ENCODE results near the gene FAM217A.

DNA sequence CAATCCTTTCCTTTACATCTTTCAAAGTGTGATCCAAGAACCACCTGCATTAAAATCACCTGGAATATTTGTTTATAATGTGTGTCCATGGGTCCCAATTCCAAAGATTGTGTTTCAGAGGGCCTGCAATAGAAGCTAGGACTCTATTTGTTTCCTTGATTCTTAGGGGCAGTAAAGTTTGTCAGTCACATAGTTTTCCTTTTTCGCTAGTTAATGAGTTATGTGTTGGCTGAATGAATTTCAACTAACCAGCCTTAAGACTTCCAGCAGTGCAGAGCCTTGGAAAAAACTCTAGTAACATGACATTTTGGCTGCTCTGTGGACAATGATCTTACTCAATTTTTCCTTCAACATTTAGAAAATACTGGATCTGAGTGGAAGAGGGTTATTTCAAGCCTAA, 11.3 kb downstream of the FAM217A start:
- no peak for TF ChIP-seq NFATC3 (IDR thresholded peaks at IDR 0.05)
- TF ChIP-seq MNT (conservative IDR thresholded peaks at IDR 0.05) = no peak
- no peak for TF ChIP-seq NFRKB (IDR thresholded peaks at IDR 0.05; ENCODE audit: low read depth)
- no peak for TF ChIP-seq SIN3A (IDR thresholded peaks at IDR 0.05; ENCODE audit: borderline replicate concordance in 2 of 2, control insufficient read depth in 1 of 2, low read depth in 2 of 2, low read length in 2 of 2)
- no peak for TF ChIP-seq MCM5 (IDR thresholded peaks at IDR 0.05; ENCODE audit: low read depth)
